ENCODE results near the gene POLR1F. TPM values are rescaled to one million over a fixed set of nuclear protein-coding genes. Genes with fewer than 3 reads are reported as not detected.
"Not testable (repeated sequence)": the region's sequence is repeated elsewhere in the genome, so short reads cannot be mapped to it uniquely, and the experiment has no call there.

The POLR1F gene
- total RNA-seq, 2 donors from 2014 or later, result 13.0 to 13.6 TPM

DNA sequence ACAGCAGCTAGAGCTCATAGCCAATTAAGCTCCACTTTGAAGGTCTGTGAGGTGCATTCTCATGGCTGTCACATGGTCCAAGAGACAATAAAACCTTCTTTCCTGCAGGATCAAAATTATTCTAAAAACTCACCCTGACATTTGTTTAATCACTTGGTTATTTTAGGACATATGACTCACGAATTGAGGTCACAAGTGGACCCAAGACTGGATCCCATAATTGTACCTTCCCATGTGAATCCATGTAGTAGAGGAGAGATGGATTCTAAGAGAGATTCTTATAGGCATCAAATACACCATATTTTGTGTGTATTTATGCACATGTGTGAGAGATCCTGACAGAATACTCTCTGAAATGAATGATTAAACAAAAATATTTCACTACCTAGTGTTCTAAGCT lies 18.1 kb downstream of the POLR1F start:
- no peaks in the 10 kb centered on the region for H3K4me1 ChIP-seq (replicated peaks)
- no peaks in the 10 kb centered on the region for H3K27me3 ChIP-seq (replicated peaks; ENCODE audit: insufficient read depth)
- no peak overlapping the region for H3K27ac ChIP-seq
- 68% methylated on average over 1 of the region's 1 CpG for WGBS
- no peaks in the 10 kb centered on the region for H3K36me3 ChIP-seq
- no peaks in the 10 kb centered on the region for H3K9me3 ChIP-seq
- DNase-seq (ENCODE audit: low spot score), result no peak
- intact Hi-C loops (cut with DNase I), result no loop called here
- TF ChIP-seq, protein P1, sequence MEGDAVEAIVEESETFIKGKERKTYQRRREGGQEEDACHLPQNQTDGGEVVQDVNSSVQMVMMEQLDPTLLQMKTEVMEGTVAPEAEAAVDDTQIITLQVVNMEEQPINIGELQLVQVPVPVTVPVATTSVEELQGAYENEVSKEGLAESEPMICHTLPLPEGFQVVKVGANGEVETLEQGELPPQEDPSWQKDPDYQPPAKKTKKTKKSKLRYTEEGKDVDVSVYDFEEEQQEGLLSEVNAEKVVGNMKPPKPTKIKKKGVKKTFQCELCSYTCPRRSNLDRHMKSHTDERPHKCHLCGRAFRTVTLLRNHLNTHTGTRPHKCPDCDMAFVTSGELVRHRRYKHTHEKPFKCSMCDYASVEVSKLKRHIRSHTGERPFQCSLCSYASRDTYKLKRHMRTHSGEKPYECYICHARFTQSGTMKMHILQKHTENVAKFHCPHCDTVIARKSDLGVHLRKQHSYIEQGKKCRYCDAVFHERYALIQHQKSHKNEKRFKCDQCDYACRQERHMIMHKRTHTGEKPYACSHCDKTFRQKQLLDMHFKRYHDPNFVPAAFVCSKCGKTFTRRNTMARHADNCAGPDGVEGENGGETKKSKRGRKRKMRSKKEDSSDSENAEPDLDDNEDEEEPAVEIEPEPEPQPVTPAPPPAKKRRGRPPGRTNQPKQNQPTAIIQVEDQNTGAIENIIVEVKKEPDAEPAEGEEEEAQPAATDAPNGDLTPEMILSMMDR (IDR thresholded peaks at IDR 0.05), result no peak
- no peak for TF ChIP-seq POLR2AphosphoS5 (IDR thresholded peaks at IDR 0.05)
- no peak for TF ChIP-seq POLR2A (IDR thresholded peaks at IDR 0.05)
- no peak overlapping the region for H3K4me3 ChIP-seq

DNA sequence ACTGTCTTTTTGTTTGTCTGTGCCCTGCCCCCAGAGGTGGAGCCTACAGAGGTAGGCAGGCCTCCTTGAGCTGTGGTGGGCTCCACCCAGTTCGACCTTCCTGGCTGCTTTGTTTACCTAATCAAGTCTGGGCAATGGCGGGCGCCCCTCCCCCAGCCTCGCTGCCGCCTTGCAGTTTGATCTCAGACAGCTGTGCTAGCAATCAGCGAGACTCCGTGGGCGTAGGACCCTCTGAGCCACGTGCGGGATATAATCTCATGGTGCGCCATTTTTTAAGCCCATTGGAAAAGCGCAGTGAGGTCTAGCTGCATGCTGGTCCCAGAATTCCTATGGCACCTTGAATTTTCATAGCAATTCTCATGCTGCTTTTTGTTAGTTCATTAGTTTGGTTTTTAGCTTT lies 19.7 kb downstream of the POLR1F start:
- H3K27me3 ChIP-seq (replicated peaks; ENCODE audit: insufficient read depth); H3K4me1 ChIP-seq (replicated peaks); H3K27ac ChIP-seq; H3K36me3 ChIP-seq; DNase-seq (ENCODE audit: low spot score); H3K4me3 ChIP-seq; intact Hi-C loops (cut with DNase I); H3K9me3 ChIP-seq: not testable (repeated sequence)
- 66% methylated on average over 12 of the region's 12 CpGs for WGBS

DNA sequence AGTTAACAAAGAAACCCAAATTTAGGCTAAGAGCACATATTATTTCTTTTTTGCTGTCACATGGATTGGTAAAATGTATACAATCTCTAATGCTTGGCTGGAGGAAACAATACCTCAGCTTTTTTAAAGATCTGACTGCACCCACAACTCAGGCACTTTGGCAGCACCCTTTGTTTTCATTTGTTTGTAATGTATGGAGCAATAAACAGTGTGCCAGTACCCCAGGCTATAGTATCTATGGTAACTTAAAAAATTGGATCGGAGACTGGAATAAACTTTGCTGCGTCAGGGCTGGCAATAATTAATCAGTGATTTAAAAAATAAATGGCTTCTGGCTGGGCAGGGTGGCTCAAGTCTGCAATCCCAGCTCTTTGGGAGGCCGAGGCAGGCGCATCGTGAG lies 27.2 kb downstream of the POLR1F start:
- no peak for DNase-seq (ENCODE audit: low spot score)
- no peaks in the 10 kb centered on the region for H3K36me3 ChIP-seq
- H3K9me3 ChIP-seq, result no peaks in the 10 kb centered on the region
- no peak overlapping the region for H3K27ac ChIP-seq
- WGBS, result 58% methylated on average over 5 of the region's 5 CpGs
- intact Hi-C loops (cut with DNase I), result no loop called here
- TF ChIP-seq, protein P1 (IDR thresholded peaks at IDR 0.05), result no peak
- TF ChIP-seq POLR2AphosphoS5 (IDR thresholded peaks at IDR 0.05) (no peak), POLR2A (IDR thresholded peaks at IDR 0.05) (no peak)
- no peaks in the 10 kb centered on the region for H3K27me3 ChIP-seq (replicated peaks; ENCODE audit: insufficient read depth)
- H3K4me3 ChIP-seq, result no peak overlapping the region
- H3K4me1 ChIP-seq (replicated peaks), result no peaks in the 10 kb centered on the region

DNA sequence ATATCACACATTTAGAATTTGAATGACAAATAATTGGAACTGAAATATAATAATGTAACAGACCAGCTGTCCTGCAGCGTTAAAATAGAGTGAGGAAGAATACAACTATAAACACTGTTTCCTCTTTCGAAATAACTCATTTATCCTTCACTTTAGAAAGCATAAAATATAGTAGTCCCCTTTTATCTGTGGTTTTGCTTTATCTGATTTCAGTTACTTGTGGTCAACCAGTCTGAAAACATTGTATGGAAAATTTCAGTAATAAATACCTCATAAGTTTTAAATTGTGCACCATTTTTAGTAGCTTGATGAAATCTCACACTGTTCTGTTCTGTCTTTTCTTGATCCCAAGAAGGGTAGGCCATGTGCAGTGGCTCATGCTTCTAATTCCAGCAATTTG lies 31.7 kb downstream of the POLR1F start:
- 27% methylated on average over 2 of the region's 2 CpGs for WGBS
- Histone ChIP-seq H3K4me1 (replicated peaks) (no peaks in the 10 kb centered on the region), H3K4me3 (no peak overlapping the region), H3K36me3 (no peaks in the 10 kb centered on the region), H3K9me3 (no peaks in the 10 kb centered on the region), H3K27ac (no peak overlapping the region), H3K27me3 (replicated peaks; ENCODE audit: insufficient read depth) (no peaks in the 10 kb centered on the region)
- TF ChIP-seq POLR2A (IDR thresholded peaks at IDR 0.05) (no peak), POLR2AphosphoS5 (IDR thresholded peaks at IDR 0.05) (no peak)
- TF ChIP-seq, protein P1 (IDR thresholded peaks at IDR 0.05), result no peak
- intact Hi-C loops (cut with DNase I), result no loop called here
- DNase-seq (ENCODE audit: low spot score), result no peak

- 92% methylated on average over 1 of the region's 1 CpG for WGBS
- intact Hi-C loops (cut with DNase I), result no loop called here
- Histone ChIP-seq H3K27me3 (replicated peaks; ENCODE audit: insufficient read depth) (no peaks in the 10 kb centered on the region), H3K4me1 (replicated peaks) (no peaks in the 10 kb centered on the region), H3K27ac (no peak overlapping the region), H3K36me3 (no peaks in the 10 kb centered on the region), H3K9me3 (no peaks in the 10 kb centered on the region), H3K4me3 (no peak overlapping the region)
- TF ChIP-seq, protein P1 (IDR thresholded peaks at IDR 0.05), result no peak
- TF ChIP-seq POLR2AphosphoS5 (IDR thresholded peaks at IDR 0.05) (no peak), POLR2A (IDR thresholded peaks at IDR 0.05) (no peak)
- DNase-seq (ENCODE audit: low spot score), result no peak
These were observed 33.0 kb downstream of the POLR1F start for GRCh38 chr7:19675816-19676215.
